Stimulated activated CD4-positive, alpha-beta T cell treated with anti-CD3 and anti-CD28 coated beads, Interleukin-15, amount 100 ng/mL, for 24 hours (primary cell): Measurements from ENCODE around the gene KCND1.

Experiments
- DNase-seq: peaks from one replicate; pipeline ENCODE4 v3.0.0-alpha.2; 2020

KCND1 gene

GRCh38 chrX:48937054-48937907 is 34.4 kb downstream of the KCND1 start:
- peak; percentile 91 for DNase-seq

DNA sequence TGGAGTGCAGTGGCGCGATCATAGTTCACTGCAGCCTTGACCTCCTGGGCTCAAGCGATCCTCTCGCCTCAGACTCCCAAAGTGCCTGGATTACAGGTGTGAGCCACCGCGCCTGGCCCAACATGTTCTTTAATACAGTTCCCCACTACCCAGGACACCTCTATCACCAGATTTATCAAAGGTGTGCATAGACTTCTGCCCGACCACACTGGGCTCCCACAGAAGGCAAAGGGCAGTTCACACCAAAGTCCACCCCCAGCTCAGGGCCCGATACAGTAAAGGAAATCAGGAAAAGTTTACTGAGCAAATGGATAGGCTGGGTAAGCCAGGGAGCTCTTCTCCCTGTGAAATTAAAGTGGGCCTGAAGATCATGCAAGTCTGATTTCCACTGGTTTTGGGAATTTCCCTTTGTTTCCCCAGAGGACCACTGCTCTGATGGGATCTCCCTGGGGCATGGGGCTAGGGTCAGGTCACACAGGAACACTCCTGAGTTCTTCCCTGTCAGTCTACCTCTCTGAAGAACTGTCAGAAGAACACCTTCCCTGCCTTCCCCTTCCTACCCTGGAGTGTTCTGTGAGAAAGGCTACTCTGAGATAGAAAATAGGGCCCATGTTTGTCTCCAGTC is 35.1 kb downstream of the KCND1 start:
- no peak for DNase-seq

- no peak for DNase-seq
Measured at GRCh38 chrX:48935301-48935670, 36.4 kb downstream of the KCND1 start.

DNA sequence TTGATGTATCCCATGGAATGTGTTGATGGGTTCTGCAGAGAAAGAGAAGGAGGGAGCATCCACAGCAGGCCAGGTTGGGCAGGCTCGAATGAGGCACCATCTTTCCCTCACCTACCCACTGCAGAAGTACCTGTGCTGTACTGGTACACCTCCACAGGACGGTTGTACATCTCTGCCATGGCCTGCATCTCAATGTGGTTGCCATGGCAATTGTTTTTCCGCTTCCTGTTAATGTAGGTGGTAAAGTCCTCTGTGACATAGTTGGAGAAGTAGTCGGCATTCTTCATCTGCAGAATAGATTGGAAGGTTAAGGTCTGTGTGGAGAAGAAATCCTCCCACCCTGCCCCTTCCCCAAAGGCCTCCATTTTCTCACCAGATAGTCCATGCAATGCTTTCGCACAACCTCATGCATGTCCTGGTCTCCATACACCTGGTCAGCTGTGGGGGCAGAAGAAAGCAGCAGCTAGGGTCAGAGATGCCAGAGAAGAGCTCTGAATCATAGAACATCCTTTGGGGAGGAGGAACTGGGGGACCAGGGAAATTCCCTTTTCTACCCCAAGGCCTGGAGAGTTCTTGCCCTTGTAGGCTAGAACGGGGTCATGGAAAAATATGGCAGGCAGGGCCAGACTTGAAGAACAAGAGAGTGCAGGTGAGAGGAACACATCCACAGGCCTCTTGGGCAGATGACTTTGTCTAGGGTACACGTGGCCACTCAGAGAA is 36.9 kb downstream of the KCND1 start:
- DNase-seq: peak; percentile 49

DNA sequence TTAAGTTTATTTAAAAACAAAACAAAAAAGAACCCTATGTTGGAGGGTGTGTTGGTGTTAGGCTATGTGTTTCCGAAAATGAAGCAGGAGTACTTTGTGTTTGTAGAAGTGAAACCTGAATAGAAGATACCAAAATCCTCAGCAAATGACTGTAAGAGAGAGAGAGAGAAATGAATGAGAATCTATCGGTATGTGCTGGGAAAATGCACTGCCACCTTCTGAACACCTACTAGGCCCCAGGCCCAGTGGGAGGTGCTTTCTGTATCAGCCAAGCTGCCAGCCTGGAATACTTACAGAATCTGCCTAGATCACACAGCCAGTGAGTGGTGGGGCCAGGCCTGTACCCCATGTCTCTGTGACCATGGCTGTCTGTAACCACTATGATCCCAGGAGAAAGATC is 37.9 kb downstream of the KCND1 start:
- peak; percentile 51 for DNase-seq

DNA sequence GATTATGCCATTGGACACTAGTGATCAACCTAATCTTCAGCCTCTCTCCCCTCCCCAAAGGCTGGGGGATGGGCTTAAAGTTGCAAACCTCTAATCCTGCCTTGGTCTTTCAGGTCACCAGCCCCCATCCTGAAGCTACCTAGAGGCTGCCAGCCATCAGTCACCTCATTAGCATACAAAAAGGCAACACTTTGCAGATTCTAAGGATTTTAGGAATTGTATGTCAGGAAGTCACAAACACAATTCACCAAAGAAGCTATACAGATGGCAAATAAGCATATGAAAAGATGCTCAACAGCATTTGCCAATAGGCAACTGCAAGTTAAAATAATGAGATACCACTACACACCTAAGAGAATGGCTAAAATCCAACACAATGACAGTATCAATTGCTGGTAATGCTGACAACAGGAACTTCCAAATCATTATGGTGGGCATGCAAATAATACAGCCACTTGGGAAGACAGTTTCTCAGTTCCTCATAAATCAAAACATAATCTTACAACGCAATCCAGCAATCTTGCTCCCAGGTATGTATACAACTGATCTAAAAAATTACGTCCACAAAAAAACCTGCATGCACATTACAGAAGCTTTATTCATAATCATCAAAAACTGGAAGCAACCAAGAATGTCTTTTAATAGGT is 43.8 kb downstream of the KCND1 start:
- DNase-seq: no peak

GRCh38 chrX:48927123-48927522 is 44.5 kb downstream of the KCND1 start:
- no peak for DNase-seq

GRCh38 chrX:48924270-48924669 is 47.4 kb downstream of the KCND1 start:
- DNase-seq: no peak

DNA sequence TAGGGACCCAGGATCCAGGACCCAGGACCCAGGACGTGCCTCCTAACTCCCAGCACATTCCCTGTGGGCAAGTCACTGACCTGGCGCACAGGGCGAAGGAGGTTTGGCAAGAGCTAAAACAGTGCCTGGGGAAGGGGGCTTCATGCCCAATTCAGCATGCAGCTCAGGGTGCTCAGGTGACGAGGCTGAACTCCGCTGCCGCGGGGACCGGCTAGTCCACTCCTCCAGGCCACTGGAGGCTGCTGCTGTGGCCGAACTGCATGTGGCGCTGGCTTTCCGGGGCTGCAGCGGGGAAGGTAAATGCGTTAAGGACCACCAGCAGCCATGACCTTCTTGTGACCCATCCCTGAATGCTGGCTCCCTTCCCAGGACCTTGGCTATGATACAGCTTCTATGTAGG is 47.9 kb downstream of the KCND1 start:
- no peak for DNase-seq

GRCh38 chrX:48920718-48921104 is 50.9 kb downstream of the KCND1 start:
- DNase-seq: no peak

DNA sequence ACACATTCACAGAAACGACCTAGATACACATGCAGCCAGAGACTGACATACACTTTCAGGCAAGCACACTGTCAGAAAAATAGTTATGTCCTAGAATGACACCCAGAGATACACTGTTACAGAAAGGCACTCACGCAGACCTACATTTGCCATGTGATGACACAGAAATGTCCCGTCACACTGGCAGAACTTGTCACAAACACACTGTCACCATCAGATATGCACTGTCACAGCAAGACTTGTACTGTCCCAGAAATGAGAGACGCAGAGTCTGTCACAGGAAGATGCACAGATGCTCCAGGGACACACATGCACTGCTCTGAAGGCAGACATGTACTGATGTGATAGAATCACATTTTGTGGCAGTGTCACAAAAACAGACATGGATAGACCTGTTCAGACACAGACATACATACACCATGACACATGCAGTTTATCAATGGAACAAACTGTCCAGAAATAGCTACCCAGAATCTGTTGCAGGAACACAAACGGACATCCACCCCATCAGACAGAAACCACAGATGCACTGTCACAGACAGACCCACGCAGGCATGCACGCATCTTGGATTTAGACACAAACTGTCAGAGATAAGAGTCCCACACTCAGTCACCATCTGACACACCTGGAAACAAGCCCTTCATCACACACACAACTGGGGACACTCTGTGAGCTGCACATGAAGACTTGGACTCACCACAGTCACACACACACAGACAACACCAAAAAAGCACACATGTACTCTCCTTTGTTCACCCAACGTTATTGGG is 51.5 kb downstream of the KCND1 start:
- DNase-seq: peak; percentile 52

DNA sequence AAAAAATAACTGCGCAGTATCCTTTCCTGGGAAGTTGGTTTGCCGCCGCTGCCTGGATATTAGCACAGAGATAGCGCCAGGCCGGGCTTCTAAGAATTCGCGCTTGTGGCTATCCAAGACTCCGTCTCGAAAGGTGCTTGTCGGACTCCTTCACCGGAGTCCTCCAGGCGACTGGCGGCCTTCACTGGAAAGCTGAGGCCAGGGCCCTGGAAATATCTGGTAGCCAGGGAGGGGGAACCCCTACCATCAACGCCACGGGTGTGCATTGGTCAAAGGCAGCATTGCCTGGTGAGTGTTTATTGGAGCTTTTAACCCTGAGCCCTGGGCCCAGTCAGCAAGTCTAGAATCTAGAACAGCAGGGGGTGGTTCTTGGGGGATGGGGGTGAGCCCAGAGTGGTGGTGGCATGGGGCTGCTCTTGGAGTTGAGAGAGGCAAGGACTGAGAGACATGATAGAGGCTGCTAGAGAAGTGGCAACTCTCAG is 52.2 kb downstream of the KCND1 start:
- DNase-seq: peak; percentile 53

- peak; percentile 92 for DNase-seq
Measured at GRCh38 chrX:48918643-48919340, 52.9 kb downstream of the KCND1 start, which contains the start of gene PIM2. PIM2 (minus strand) TSS chrX:48919024; CDS start chrX:48918834, 190 bp downstream.

DNA sequence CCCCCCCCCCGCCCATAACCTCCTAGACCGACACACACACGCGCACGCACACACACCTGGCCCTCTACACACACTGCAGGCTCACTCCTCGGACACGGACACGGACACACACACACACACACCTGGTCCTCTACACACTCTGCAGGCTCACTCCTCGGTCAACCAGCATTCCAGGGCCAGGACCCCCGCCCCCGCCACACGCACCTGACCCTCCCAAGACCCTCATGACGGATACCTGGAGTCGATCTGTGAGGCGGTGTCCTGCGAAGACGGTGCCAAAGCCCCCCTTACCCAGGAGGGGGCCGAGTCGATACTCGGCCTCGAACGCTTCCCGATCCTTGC is 53.4 kb downstream of the KCND1 start:
- DNase-seq: no peak

GRCh38 chrX:48917139-48918001 is 54.3 kb downstream of the KCND1 start:
- DNase-seq: peak; percentile 88

DNA sequence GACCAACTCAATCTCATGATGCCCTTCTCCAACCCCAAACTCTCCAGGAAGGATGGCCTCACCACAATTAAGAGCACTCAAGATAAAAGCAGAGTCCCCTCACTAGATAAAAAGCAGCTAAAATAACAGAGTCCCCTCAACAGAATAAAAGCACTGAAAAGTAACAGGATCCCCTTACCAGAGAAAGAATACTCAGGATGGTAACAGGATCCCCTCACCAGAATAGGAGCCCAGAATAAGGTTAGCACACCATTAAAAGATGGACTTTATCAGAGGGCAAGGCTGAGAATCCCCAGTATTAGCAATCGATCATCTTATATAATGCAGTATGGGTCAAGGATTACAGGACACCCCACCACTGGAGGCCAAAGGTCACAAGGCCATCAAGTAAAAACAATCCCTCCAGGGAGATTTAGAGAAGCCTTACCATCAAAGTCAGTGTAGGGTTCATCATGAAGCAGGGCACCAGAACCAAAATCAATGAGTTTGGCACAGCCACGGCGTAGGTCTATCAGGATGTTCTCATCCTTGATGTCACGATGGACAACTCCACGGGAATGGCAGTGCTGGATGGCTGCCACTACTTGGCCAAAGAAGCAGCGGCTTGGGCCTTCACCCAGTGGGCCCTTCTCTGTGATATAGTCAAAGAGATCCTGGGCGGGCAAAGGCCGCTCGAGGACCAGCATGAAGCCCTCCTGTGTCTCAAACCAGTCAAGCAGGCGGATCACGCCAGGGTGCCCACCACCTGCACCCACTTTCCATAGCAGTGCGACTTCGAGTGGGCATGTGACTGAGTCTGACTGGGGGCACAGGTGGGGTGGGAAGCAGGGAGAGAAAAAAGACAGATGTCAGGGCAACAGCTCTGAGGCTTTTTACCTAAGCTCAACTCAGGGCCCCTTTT is 56.8 kb downstream of the KCND1 start:
- DNase-seq: no peak

- DNase-seq: no peak
Measured at GRCh38 chrX:48913605-48914366, 57.9 kb downstream of the KCND1 start.

GRCh38 chrX:48911412-48912182 is 60.0 kb downstream of the KCND1 start, which contains the start of gene SLC35A2:
SLC35A2 (minus strand) TSS chrX:48911646; CDS start chrX:48911636, 10 bp downstream.
- peak; percentile 91 for DNase-seq
